ENCODE data around the gene AADAC.
"Not testable (repeated sequence)": the region's sequence is repeated elsewhere in the genome, so short reads cannot be mapped to it uniquely, and the experiment has no call there.

The AADAC gene, protein sequence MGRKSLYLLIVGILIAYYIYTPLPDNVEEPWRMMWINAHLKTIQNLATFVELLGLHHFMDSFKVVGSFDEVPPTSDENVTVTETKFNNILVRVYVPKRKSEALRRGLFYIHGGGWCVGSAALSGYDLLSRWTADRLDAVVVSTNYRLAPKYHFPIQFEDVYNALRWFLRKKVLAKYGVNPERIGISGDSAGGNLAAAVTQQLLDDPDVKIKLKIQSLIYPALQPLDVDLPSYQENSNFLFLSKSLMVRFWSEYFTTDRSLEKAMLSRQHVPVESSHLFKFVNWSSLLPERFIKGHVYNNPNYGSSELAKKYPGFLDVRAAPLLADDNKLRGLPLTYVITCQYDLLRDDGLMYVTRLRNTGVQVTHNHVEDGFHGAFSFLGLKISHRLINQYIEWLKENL
- long read RNA-seq = 0 reads

DNA sequence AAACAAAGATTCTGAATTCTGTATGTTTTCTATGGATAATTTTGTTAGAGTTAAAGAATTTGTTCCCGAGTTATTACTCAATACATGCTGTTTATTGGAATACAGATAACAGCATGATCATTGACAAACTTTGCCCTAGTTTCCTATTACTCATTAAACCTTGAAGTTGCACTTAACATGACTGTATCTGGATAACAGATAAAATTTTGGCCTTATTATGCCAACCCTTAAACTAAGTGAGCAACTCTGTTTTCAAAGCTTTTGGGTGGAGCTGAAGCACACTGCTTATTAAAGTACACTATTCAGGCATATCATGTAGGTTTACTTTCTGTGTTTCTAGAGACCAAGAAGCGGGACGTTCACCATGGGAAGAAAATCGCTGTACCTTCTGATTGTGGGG, at the start of gene AADAC:
TSS of gene AADAC (plus strand) at position 318 of the 400 bp plus-strand sequence. CDS start at position 365, 47 bp downstream.
- TF ChIP-seq SPI1 (IDR thresholded peaks at IDR 0.05; ENCODE audit: borderline replicate concordance, low read depth) (no peak), CTCF (IDR thresholded peaks at IDR 0.05; ENCODE audit: insufficient read depth, low read length) (no peak), POLR2AphosphoS5 (IDR thresholded peaks at IDR 0.05; ENCODE audit: low read depth) (no peak), GABPA (IDR thresholded peaks at IDR 0.05; ENCODE audit: low read depth) (no peak), REST (IDR thresholded peaks at IDR 0.05; ENCODE audit: insufficient replicate concordance, low read depth) (no peak)

GRCh38 chr3:151764699-151765098, 49.2 kb upstream of the AADAC start:
- not testable (repeated sequence) for H3K27me3 ChIP-seq (ENCODE audit: insufficient read depth, poor library complexity, severe bottlenecking); H3K27ac ChIP-seq (replicated peaks); DNase-seq (ENCODE audit: low read depth in 1 of 2, low spot score in 1 of 2); H3K4me3 ChIP-seq (replicated peaks; ENCODE audit: insufficient read depth, low read length)

More for the DNA sequence above, at the start of gene AADAC:
- no peak within 1 kb of the TSS for H3K27ac ChIP-seq (replicated peaks)
- H3K27me3 ChIP-seq (ENCODE audit: insufficient read depth, poor library complexity, severe bottlenecking) = no peaks in the 10 kb centered on the region
- no peak for DNase-seq (ENCODE audit: low read depth in 1 of 2, low spot score in 1 of 2)
- no peak within 1 kb of the TSS for H3K4me3 ChIP-seq (replicated peaks; ENCODE audit: insufficient read depth, low read length)

DNA sequence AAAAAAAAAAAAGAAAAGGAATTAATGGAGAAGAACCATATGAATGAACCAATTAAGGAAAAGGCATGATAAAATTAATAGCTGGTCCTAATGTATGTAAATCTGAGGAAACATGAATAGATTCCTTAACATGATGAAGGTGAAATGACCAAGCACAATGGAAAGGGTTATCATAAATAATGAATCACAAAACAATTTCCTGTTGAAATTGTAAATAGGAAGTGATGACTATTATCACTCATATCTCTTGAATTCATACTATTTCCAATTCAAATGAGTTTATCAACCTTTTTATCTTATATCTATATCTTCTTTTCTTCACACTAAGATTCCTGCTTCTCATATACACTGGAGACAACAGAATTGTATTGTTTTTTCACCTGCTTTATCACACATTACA, 48.2 kb upstream of the AADAC start:
- DNase-seq (ENCODE audit: low read depth in 1 of 2, low spot score in 1 of 2) = no peak
- Histone ChIP-seq H3K27me3 (ENCODE audit: insufficient read depth, poor library complexity, severe bottlenecking) (no peaks in the 10 kb centered on the region), H3K4me3 (replicated peaks; ENCODE audit: insufficient read depth, low read length) (no peak overlapping the region), H3K27ac (replicated peaks) (no peak overlapping the region)
- TF ChIP-seq CTCF (IDR thresholded peaks at IDR 0.05; ENCODE audit: insufficient read depth, low read length) (no peak), REST (IDR thresholded peaks at IDR 0.05; ENCODE audit: insufficient replicate concordance, low read depth) (no peak), SPI1 (IDR thresholded peaks at IDR 0.05; ENCODE audit: borderline replicate concordance, low read depth) (no peak), POLR2AphosphoS5 (IDR thresholded peaks at IDR 0.05; ENCODE audit: low read depth) (no peak), GABPA (IDR thresholded peaks at IDR 0.05; ENCODE audit: low read depth) (no peak)

- Histone ChIP-seq H3K27me3 (ENCODE audit: insufficient read depth, poor library complexity, severe bottlenecking) (no peaks in the 10 kb centered on the region), H3K27ac (replicated peaks) (no peak overlapping the region), H3K4me3 (replicated peaks; ENCODE audit: insufficient read depth, low read length) (no peak overlapping the region)
- DNase-seq (ENCODE audit: low read depth in 1 of 2, low spot score in 1 of 2) = no peak
- TF ChIP-seq POLR2AphosphoS5 (IDR thresholded peaks at IDR 0.05; ENCODE audit: low read depth) = no peak
- TF ChIP-seq CTCF (IDR thresholded peaks at IDR 0.05; ENCODE audit: insufficient read depth, low read length) = no peak
- no peak for TF ChIP-seq REST (IDR thresholded peaks at IDR 0.05; ENCODE audit: insufficient replicate concordance, low read depth)
- TF ChIP-seq SPI1 (IDR thresholded peaks at IDR 0.05; ENCODE audit: borderline replicate concordance, low read depth) = no peak
These were observed 47.5 kb upstream of the AADAC start for GRCh38 chr3:151766454-151766853.

All from HL-60 (cell line).